SK-N-SH treated with all-trans-retinoic acid at 6 μM for 48 hours (cell line): ENCODE results near the gene VASN.

Source experiments
- ARNTL ChIP-seq: fragments of 450-650 bp; formaldehyde crosslinking; IDR thresholded peaks from 2 replicates; pipeline ENCODE4 v1.5.0; 2020; ENCODE audit warnings: low read depth, mild to moderate bottlenecking, moderate library complexity, borderline replicate concordance
- CSDC2 ChIP-seq: fragments of 250-450 bp; sonication (Bioruptor Pico); IDR thresholded peaks from 2 replicates; pipeline ENCODE4 v1.5.0; 2020; ENCODE audit warnings: mild to moderate bottlenecking, moderate library complexity
- ISL1 ChIP-seq: fragments of 250-450 bp; sonication (Bioruptor Pico); IDR thresholded peaks from 2 replicates; pipeline ENCODE4 v2.1.2; 2022; ENCODE audit warnings: mild to moderate bottlenecking, moderate library complexity
- RARB ChIP-seq: fragments of 250-450 bp; sonication (Bioruptor Pico); IDR thresholded peaks from 2 replicates; pipeline ENCODE4 v1.8.0; 2021; ENCODE audit warnings: mild to moderate bottlenecking, moderate library complexity
- SNAI2 ChIP-seq: fragments of 250-450 bp; sonication (Bioruptor Pico); IDR thresholded peaks from 2 replicates; pipeline ENCODE4 v1.5.0; 2020; ENCODE audit warnings: mild to moderate bottlenecking, moderate library complexity
- TCF4 ChIP-seq: fragments of 250-450 bp; sonication (Bioruptor Pico); IDR thresholded peaks from 2 replicates; pipeline ENCODE4 v1.8.0; 2021; ENCODE audit warnings: mild to moderate bottlenecking, moderate library complexity, borderline replicate concordance
- ZFP30 ChIP-seq: fragments of 450-650 bp; formaldehyde crosslinking; IDR thresholded peaks from 2 replicates; pipeline ENCODE4 v1.5.0; 2022; ENCODE audit warnings: mild to moderate bottlenecking, moderate library complexity
- ZNF8 ChIP-seq: fragments of 450-650 bp; formaldehyde crosslinking; IDR thresholded peaks from 2 replicates; pipeline ENCODE4 v1.5.0; 2020; ENCODE audit warnings: mild to moderate bottlenecking, moderate library complexity
- TF ChIP-seq, protein P1 (sequence below): fragments of 250-450 bp; sonication (Bioruptor Pico); IDR thresholded peaks from 2 replicates; pipeline ENCODE4 v1.5.1; 2020; ENCODE audit warnings: low read depth, mild to moderate bottlenecking, moderate library complexity
- TF ChIP-seq, protein P2 (sequence below): fragments of 250-450 bp; sonication (Bioruptor Pico); IDR thresholded peaks from 2 replicates; pipeline ENCODE4 v1.5.1; 2021; ENCODE audit warnings: mild to moderate bottlenecking, moderate library complexity

- TF ChIP-seq TCF4 (CRISPR knock-in tag): no peak
- TF ChIP-seq, protein P1, sequence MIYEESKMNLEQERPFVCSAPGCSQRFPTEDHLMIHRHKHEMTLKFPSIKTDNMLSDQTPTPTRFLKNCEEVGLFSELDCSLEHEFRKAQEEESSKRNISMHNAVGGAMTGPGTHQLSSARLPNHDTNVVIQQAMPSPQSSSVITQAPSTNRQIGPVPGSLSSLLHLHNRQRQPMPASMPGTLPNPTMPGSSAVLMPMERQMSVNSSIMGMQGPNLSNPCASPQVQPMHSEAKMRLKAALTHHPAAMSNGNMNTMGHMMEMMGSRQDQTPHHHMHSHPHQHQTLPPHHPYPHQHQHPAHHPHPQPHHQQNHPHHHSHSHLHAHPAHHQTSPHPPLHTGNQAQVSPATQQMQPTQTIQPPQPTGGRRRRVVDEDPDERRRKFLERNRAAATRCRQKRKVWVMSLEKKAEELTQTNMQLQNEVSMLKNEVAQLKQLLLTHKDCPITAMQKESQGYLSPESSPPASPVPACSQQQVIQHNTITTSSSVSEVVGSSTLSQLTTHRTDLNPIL (CRISPR knock-in tag): no peak
- no peak for TF ChIP-seq CSDC2 (CRISPR knock-in tag)
- TF ChIP-seq RARB (CRISPR knock-in tag): no peak
- TF ChIP-seq, protein P2, sequence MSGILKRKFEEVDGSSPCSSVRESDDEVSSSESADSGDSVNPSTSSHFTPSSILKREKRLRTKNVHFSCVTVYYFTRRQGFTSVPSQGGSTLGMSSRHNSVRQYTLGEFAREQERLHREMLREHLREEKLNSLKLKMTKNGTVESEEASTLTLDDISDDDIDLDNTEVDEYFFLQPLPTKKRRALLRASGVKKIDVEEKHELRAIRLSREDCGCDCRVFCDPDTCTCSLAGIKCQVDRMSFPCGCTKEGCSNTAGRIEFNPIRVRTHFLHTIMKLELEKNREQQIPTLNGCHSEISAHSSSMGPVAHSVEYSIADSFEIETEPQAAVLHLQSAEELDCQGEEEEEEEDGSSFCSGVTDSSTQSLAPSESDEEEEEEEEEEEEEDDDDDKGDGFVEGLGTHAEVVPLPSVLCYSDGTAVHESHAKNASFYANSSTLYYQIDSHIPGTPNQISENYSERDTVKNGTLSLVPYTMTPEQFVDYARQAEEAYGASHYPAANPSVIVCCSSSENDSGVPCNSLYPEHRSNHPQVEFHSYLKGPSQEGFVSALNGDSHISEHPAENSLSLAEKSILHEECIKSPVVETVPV (CRISPR knock-in tag): no peak
- no peak for TF ChIP-seq ISL1
- TF ChIP-seq SNAI2: no peak
- TF ChIP-seq ARNTL (CRISPR knock-in tag): no peak
- TF ChIP-seq ZFP30 (CRISPR knock-in tag): no peak
- TF ChIP-seq ZNF8 (CRISPR knock-in tag): no peak
These were observed 32.2 kb upstream of the VASN start for GRCh38 chr16:4339455-4339854.
